Neural cell (in vitro differentiated cells): ENCODE data around the gene RHOBTB1. TPM values are rescaled to one million over a fixed set of nuclear protein-coding genes. Genes with fewer than 3 reads are reported as not detected.
"Not testable (repeated sequence)": the region's sequence is repeated elsewhere in the genome, so short reads cannot be mapped to it uniquely, and the experiment has no call there.

Experiments
- H2AFZ ChIP-seq: fragments of 200-600, 300-800 bp; sonication (generic), shearing (Covaris generic); 2 replicates; pipeline ENCODE4 v1.6.0; 2014; ENCODE audit warnings: low read depth, mild to moderate bottlenecking, antibody characterized with exemption, low read length, moderate library complexity
- H3F3A ChIP-seq: fragments of 200-600 bp; shearing (Covaris generic); 2 replicates; pipeline ENCODE4 v1.6.1; 2016; ENCODE audit warnings: mild to moderate bottlenecking, moderate library complexity, mixed read lengths, antibody characterized with exemption, low read length; ENCODE audit not compliant: insufficient read depth, poor library complexity, severe bottlenecking
- H3K27ac ChIP-seq: fragments of 200-600, 300-800 bp; sonication (generic), shearing (Covaris generic); 2 replicates; pipeline ENCODE4 v1.5.1; 2014; ENCODE audit warnings: mild to moderate bottlenecking, low read length, moderate library complexity
- H3K27me3 ChIP-seq: fragments of 300-800, 200-600 bp; sonication (generic), shearing (Covaris generic); 2 replicates; pipeline ENCODE4 v1.6.0; 2014; ENCODE audit warnings: mild to moderate bottlenecking, low read depth, low read length, moderate library complexity; ENCODE audit not compliant: insufficient read depth
- H3K36me3 ChIP-seq: fragments of 300-800, 200-600 bp; sonication (generic), shearing (Covaris generic); 2 replicates; pipeline ENCODE4 v1.5.1; 2014; ENCODE audit warnings: mild to moderate bottlenecking, antibody characterized with exemption, low read length, moderate library complexity; ENCODE audit not compliant: insufficient read depth
- H3K4me2 ChIP-seq: fragments of 300-800, 200-600 bp; sonication (generic), shearing (Covaris generic); 2 replicates; pipeline ENCODE4 v1.6.0; 2014; ENCODE audit warnings: mild to moderate bottlenecking, low read length
- H3K4me3 ChIP-seq: fragments of 300-800, 200-600 bp; sonication (generic), shearing (Covaris generic); 2 replicates; pipeline ENCODE4 v1.5.1; 2014; ENCODE audit warnings: mild to moderate bottlenecking, low read length, moderate library complexity
- H3K79me2 ChIP-seq: fragments of 200-600 bp; shearing (Covaris generic); replicated peaks from 2 replicates; pipeline ENCODE4 v1.6.0; 2014; ENCODE audit warnings: mild to moderate bottlenecking, low read length, moderate library complexity; ENCODE audit not compliant: insufficient read depth
- H3K9ac ChIP-seq: fragments of 300-800, 200-600 bp; sonication (generic), shearing (Covaris generic); 2 replicates; pipeline ENCODE4 v1.6.1; 2016; ENCODE audit warnings: mild to moderate bottlenecking, low read length, mixed read lengths
- H3K9me2 ChIP-seq: fragments of 200-600 bp; shearing (Covaris generic); 2 replicates; pipeline ENCODE4 v1.6.1; 2016; ENCODE audit warnings: mild to moderate bottlenecking, low read length, mixed read lengths; ENCODE audit not compliant: insufficient read depth
- H3K9me3 ChIP-seq: fragments of 200-600, 300-800 bp; sonication (generic), shearing (Covaris generic); 2 replicates; pipeline ENCODE4 v1.6.1; 2016; ENCODE audit warnings: mild to moderate bottlenecking, mixed run types, low read length, moderate library complexity, mixed read lengths
- H4K20me1 ChIP-seq: fragments of 200-600 bp; shearing (Covaris generic); 2 replicates; pipeline ENCODE4 v1.6.1; 2016; ENCODE audit warnings: mild to moderate bottlenecking, mixed run types; ENCODE audit not compliant: insufficient read depth
- CTCF ChIP-seq: fragments of 450-650 bp; IDR thresholded peaks from 2 replicates; pipeline ENCODE4 v1.5.1; 2014; ENCODE audit warnings: antibody characterized with exemption, mild to moderate bottlenecking, moderate library complexity; ENCODE audit not compliant: poor library complexity, severe bottlenecking
- EP300 ChIP-seq: fragments of 450-650 bp; conservative IDR thresholded peaks from 2 replicates; pipeline ENCODE4 v1.6.1; 2014; ENCODE audit warnings: antibody characterized with exemption, mild to moderate bottlenecking, moderate library complexity; ENCODE audit not compliant: poor library complexity, severe bottlenecking
- EZH2 ChIP-seq: fragments of 200-600, 300-800 bp; shearing (Covaris generic), sonication (generic); IDR thresholded peaks from 2 replicates; pipeline ENCODE4 v1.6.1; 2014; ENCODE audit warnings: antibody characterized with exemption, low read length, borderline replicate concordance, mild to moderate bottlenecking; ENCODE audit not compliant: insufficient read depth, poor library complexity, severe bottlenecking
- MXI1 ChIP-seq: fragments of 450-650 bp; conservative IDR thresholded peaks from 2 replicates; pipeline ENCODE4 v1.6.1; 2014; ENCODE audit warnings: antibody characterized with exemption, mild to moderate bottlenecking; ENCODE audit not compliant: poor library complexity, severe bottlenecking
- POLR2AphosphoS5 ChIP-seq: IDR thresholded peaks from 2 replicates; pipeline ENCODE4 v1.6.1; 2012
- RAD21 ChIP-seq: fragments of 450-650 bp; conservative IDR thresholded peaks from 2 replicates; pipeline ENCODE4 v1.6.1; 2014; ENCODE audit warnings: antibody characterized with exemption, mild to moderate bottlenecking, moderate library complexity
- REST ChIP-seq: IDR thresholded peaks from 2 replicates; pipeline ENCODE4 v1.6.1; 2012; ENCODE audit warnings: borderline replicate concordance
- SMC3 ChIP-seq: fragments of 450-650 bp; conservative IDR thresholded peaks from 2 replicates; pipeline ENCODE4 v1.6.1; 2014; ENCODE audit warnings: antibody characterized with exemption, mild to moderate bottlenecking, moderate library complexity; ENCODE audit not compliant: poor library complexity
- TAF1 ChIP-seq: IDR thresholded peaks from 2 replicates; pipeline ENCODE4 v1.6.1; 2012; ENCODE audit warnings: low read depth
- polyA plus RNA-seq: library from polyadenylated mRNA; depleted of rRNA; stranded (reverse); fragments of >200 nt; gene quantifications from 2 replicates; pipeline ENCODE4 v1.2.3, GENCODE V29; 2014

RHOBTB1 gene
- polyA plus RNA-seq, 1 donor from 2014 or later: 10.5 TPM

GRCh38 chr10:60834401-60834800, 109.6 kb downstream of the RHOBTB1 start:
- Histone ChIP-seq H3F3A (no peaks in the 10 kb centered on the region), H4K20me1 (no peaks in the 10 kb centered on the region), H3K9ac (no peak overlapping the region), H2AFZ (no peak overlapping the region), H3K9me2 (no peaks in the 10 kb centered on the region), H3K4me3 (no peak overlapping the region), H3K36me3 (no peaks in the 10 kb centered on the region), H3K27me3 (no peaks in the 10 kb centered on the region), H3K27ac (no peak overlapping the region), H3K79me2 (no peaks in the 10 kb centered on the region), H3K4me2 (no peak overlapping the region), H3K9me3 (no peaks in the 10 kb centered on the region)
- no peak for TF ChIP-seq EP300
- TF ChIP-seq REST: no peak
- TF ChIP-seq RAD21: no peak
- TF ChIP-seq POLR2AphosphoS5: no peak
- TF ChIP-seq CTCF: no peak
- TF ChIP-seq TAF1: no peak

GRCh38 chr10:60832136-60832535, 111.8 kb downstream of the RHOBTB1 start:
- H3K27me3 ChIP-seq, H3F3A ChIP-seq, H3K79me2 ChIP-seq, H3K4me3 ChIP-seq, H2AFZ ChIP-seq, H3K9me3 ChIP-seq, H3K27ac ChIP-seq, H3K9ac ChIP-seq, H3K36me3 ChIP-seq, H3K4me2 ChIP-seq, H4K20me1 ChIP-seq, H3K9me2 ChIP-seq: not testable (repeated sequence)

GRCh38 chr10:60828489-60828852, 115.5 kb downstream of the RHOBTB1 start:
- Histone ChIP-seq H3K79me2 (no peaks in the 10 kb centered on the region), H3K36me3 (no peaks in the 10 kb centered on the region), H4K20me1 (no peaks in the 10 kb centered on the region), H2AFZ (no peak overlapping the region), H3K27ac (no peak overlapping the region), H3K9me2 (no peaks in the 10 kb centered on the region), H3K4me2 (no peak overlapping the region), H3K27me3 (no peaks in the 10 kb centered on the region), H3F3A (no peaks in the 10 kb centered on the region), H3K4me3 (no peak overlapping the region), H3K9me3 (no peaks in the 10 kb centered on the region), H3K9ac (no peak overlapping the region)
- TF ChIP-seq EP300 (no peak), POLR2AphosphoS5 (no peak), REST (no peak), CTCF (no peak), RAD21 (no peak), EZH2 (no peak), SMC3 (no peak), MXI1 (no peak), TAF1 (no peak)
